ENCODE measurements around the gene GAK. TPM values are rescaled to one million over a fixed set of nuclear protein-coding genes. Genes with fewer than 3 reads are reported as not detected.
"Not testable (repeated sequence)": the region's sequence is repeated elsewhere in the genome, so short reads cannot be mapped to it uniquely, and the experiment has no call there.

GAK gene
- total RNA-seq, 8 experiments from 2014 or later, result 26.1 to 94.0 (median 44.6) TPM

- peak in 4 of 8 experiments; percentile 34 to 77 (median 44) for ATAC-seq (replicated peaks in 6 of 8)
- H3K4me1 ChIP-seq (replicated peaks in 1 of 2), result no peaks in the 10 kb centered on the region
- no peak overlapping the region for H3K27ac ChIP-seq
- in situ Hi-C loops (cut with MboI; ENCODE audit: low pct_unique_long_range_greater_than_20kb in 2 of 9, low sequenced_read_pairs in 9 of 9, unreplicated experiment in 9 of 9), result no loop called here
- no peak overlapping the region for H3K4me3 ChIP-seq
- 7 to 33% (median 19%) methylated on average over 2 to 10 of the region's 28 CpGs; no CpG with 5 or more reads in 5 of the 10 experiments for WGBS, 10 experiments
These were observed 13.4 kb upstream of the GAK start for GRCh38 chr4:945274-946102.

DNA sequence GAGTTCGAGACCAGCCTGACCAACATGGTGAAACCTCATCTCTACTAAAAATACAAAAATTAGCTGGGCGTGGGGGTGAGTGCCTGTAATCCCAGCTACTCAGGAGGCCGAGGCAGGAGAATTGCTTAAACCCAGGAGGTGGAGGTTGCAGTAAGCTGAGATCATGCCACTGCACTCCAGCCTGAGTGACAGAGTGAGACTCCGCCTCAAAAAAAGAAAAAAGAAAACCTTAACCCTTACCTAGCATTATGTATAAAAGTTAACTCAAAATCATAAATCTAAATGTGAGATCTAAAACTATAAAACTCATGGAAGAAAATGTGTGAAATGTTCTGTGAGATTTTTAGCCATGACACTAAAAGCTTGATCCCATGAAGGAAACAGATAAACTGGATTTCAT lies 7.4 kb upstream of the GAK start:
- ATAC-seq (replicated peaks in 6 of 8); H3K4me1 ChIP-seq (replicated peaks in 1 of 2); in situ Hi-C loops (cut with MboI; ENCODE audit: low pct_unique_long_range_greater_than_20kb in 2 of 9, low sequenced_read_pairs in 9 of 9, unreplicated experiment in 9 of 9); H3K27ac ChIP-seq; H3K4me3 ChIP-seq: not testable (repeated sequence)
- whole genome bisulfite sequencing, 10 experiments, result 33 to 100% (median 83%) methylated on average over 1 to 4 of the region's 4 CpGs; no CpG with 5 or more reads in 4 of the 10 experiments

DNA sequence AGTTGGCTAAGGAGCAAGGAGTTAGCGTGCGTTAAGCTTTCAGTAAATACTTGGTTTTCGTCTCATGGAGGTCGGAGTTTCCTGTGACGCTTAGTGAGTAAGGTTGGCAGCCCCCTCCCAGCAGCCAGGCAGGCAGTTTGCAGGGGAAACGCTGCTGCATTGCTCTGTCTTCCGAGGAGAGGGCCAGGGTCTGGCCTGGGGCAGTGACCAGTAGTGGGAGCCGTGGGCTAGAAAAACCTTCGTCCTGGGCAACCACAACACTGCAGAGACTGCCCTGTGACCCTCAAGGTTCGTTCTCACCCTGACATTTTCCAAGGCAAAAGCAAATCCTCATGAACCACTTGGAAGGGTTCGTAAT lies 576 bp upstream of the GAK start:
- Histone ChIP-seq H3K4me1 (replicated peaks in 1 of 2) (peaks cover 10 to 18% of the 10 kb centered on the region in 2 donors), H3K4me3 (peak overlapping the region; percentile 72 to 86 (median 77)), H3K27ac (peak overlapping the region; percentile 57 to 89)
- WGBS, 10 experiments, result 0 to 33% (median 3%) methylated on average over 1 to 6 of the region's 11 CpGs; no CpG with 5 or more reads in 4 of the 10 experiments
- in situ Hi-C loops (cut with MboI; ENCODE audit: low pct_unique_long_range_greater_than_20kb in 2 of 9, low sequenced_read_pairs in 9 of 9, unreplicated experiment in 9 of 9), result no loop called here
- ATAC-seq (replicated peaks in 6 of 8), result peak; percentile 4 to 59 (median 48)

DNA sequence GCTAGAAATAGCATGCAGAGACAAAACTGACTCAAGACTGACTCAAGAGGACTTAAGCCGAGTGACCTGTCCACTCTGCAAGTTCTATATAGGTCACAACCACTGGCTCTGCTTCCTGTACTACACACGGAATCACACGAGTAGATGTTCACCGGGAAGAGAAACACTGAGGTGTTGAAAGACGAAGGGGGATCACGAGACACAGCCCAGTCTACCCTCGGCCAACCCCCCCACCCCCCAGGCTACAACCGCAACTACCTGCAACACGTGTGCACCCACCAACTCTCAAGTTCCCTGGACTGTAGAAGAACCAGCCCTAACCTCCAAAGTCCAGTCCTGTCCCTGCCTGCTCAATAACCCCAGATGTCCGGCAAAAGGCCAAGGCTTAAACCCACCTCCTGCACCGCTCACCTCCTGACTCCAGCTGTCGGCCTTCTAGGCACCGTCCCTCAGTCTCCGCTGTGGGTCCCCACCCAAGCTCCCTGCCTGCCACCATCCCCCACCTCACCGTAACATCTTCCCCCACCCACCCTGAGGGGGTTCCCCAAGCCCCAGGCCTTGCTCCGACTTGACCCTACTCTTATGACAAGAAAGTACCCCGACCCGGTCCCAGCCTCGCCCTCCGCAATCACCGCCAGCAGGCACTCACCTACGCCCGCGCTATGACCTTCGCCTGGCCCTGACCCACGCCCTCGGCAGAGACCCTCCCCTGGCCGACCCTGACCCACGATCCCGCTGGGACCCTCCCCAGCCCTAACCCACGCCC lies 739 bp downstream of the GAK start:
- H3K4me3 ChIP-seq, result peak overlapping the region; percentile 72 to 86 (median 77)
- in situ Hi-C loops (cut with MboI; ENCODE audit: low pct_unique_long_range_greater_than_20kb in 2 of 9, low sequenced_read_pairs in 9 of 9, unreplicated experiment in 9 of 9), result no loop called here
- H3K4me1 ChIP-seq (replicated peaks in 1 of 2), result peaks cover 10 to 18% of the 10 kb centered on the region in 2 donors
- peak in 4 of 8 experiments; percentile 0 to 12 (median 4) for ATAC-seq (replicated peaks in 6 of 8)
- peak overlapping the region; percentile 72 to 89 for H3K27ac ChIP-seq
- WGBS, 10 experiments, result 0 to 20% (median 10%) methylated on average over 1 to 6 of the region's 31 CpGs; no CpG with 5 or more reads in 7 of the 10 experiments

DNA sequence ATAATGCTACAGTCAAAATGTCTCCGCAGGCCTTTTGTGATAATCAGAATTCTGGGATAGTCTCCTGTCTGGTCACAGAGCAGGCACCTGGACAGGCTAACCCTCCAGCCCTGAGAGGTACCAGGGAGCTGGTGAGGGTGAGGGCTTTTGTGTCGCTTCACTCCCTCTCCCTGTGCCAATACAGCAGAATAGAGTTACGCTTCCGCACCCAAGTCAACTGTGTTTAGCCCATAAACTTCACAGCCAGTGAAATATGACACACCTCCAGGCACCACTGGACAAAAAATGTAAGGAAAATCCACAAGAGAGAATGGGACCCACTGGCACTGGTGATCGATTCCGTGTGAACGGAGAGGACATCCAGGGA lies 1.3 kb downstream of the GAK start:
- Histone ChIP-seq H3K4me1 (replicated peaks in 1 of 2) (peaks cover 10 to 18% of the 10 kb centered on the region in 2 donors), H3K27ac (no peak overlapping the region), H3K4me3 (peak overlapping the region; percentile 72 to 86 (median 77))
- no peak for ATAC-seq (replicated peaks in 6 of 8)
- in situ Hi-C loops (cut with MboI; ENCODE audit: low pct_unique_long_range_greater_than_20kb in 2 of 9, low sequenced_read_pairs in 9 of 9, unreplicated experiment in 9 of 9), result no loop called here
- WGBS, 10 experiments, result 37 to 100% (median 77%) methylated on average over 1 to 7 of the region's 7 CpGs; no CpG with 5 or more reads in 2 of the 10 experiments

- H3K4me1 ChIP-seq (replicated peaks in 1 of 2), result peaks cover 10 to 19% of the 10 kb centered on the region in 2 donors
- no peak for ATAC-seq (replicated peaks in 6 of 8)
- no peak overlapping the region for H3K27ac ChIP-seq
- WGBS, 10 experiments, result 4 to 100% (median 33%) methylated on average over 1 to 3 of the region's 3 CpGs; no CpG with 5 or more reads in 2 of the 10 experiments
- in situ Hi-C loops (cut with MboI; ENCODE audit: low pct_unique_long_range_greater_than_20kb in 2 of 9, low sequenced_read_pairs in 9 of 9, unreplicated experiment in 9 of 9), result no loop called here
- peak overlapping the region in 2 of 5 donors; percentile 77 to 85 for H3K4me3 ChIP-seq
These were observed 2.0 kb downstream of the GAK start for GRCh38 chr4:930028-930551.

- Histone ChIP-seq H3K4me1 (replicated peaks in 1 of 2) (peaks cover 10 to 21% of the 10 kb centered on the region in 2 donors), H3K4me3 (no peak overlapping the region), H3K27ac (no peak overlapping the region)
- in situ Hi-C loops (cut with MboI; ENCODE audit: low pct_unique_long_range_greater_than_20kb in 2 of 9, low sequenced_read_pairs in 9 of 9, unreplicated experiment in 9 of 9), result no loop called here
- 78 to 100% (median 92%) methylated on average over 1 to 8 of the region's 17 CpGs; no CpG with 5 or more reads in 2 of the 10 experiments for WGBS, 10 experiments
- no peak for ATAC-seq (replicated peaks in 6 of 8)
These were observed 2.9 kb downstream of the GAK start for GRCh38 chr4:929096-929765.

DNA sequence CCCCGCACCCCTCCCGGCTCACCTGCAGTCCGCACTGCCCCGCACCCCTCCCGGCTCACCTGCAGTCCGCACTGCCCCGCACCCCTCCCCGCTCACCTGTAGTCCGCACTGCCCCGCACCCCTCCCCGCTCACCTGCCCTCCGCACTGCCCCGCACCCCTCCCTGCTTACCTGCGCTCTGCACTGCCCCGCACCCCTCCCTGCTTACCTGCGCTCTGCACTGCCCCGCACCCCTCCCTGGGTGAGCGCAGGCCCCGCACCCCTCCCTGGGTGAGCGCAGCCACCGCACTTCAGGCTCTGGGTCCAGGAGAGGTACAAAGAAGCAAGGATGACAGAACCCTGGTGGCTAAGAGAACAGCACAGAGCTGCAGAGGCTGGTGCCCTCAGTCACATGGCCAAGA lies 4.5 kb downstream of the GAK start:
- H3K4me1 ChIP-seq (replicated peaks in 1 of 2), result peaks cover 6 to 13% of the 10 kb centered on the region in 2 donors
- H3K27ac ChIP-seq; H3K4me3 ChIP-seq; ATAC-seq (replicated peaks in 6 of 8); in situ Hi-C loops (cut with MboI; ENCODE audit: low pct_unique_long_range_greater_than_20kb in 2 of 9, low sequenced_read_pairs in 9 of 9, unreplicated experiment in 9 of 9): not testable (repeated sequence)
- no CpG with 5 or more reads among the region's 21 CpGs for WGBS, 10 experiments

DNA sequence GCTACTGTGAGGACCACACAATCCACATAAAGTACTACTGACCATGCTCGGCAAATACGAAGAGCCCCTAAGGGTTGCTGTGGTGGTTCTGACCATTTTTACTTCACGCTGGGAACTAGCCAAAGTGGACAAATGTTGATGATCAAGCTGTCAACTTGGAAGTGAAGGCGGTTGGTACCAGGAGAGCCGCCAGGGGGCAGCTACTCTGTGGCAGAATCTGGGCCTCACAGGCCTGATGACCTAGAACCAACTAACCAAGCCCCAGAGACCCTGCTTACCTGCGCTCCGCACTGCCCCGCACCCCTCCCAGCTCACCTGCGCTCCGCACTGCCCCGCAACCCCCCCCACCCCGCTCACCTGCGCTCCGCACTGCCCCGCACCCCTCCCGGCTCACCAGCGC lies 5.6 kb downstream of the GAK start:
- Histone ChIP-seq H3K4me3 (no peak overlapping the region), H3K27ac (no peak overlapping the region), H3K4me1 (replicated peaks in 1 of 2) (peaks cover 6 to 13% of the 10 kb centered on the region in 2 donors)
- WGBS, 10 experiments, result 90 to 100% methylated on average over 1 to 2 of the region's 17 CpGs; no CpG with 5 or more reads in 8 of the 10 experiments
- in situ Hi-C loops (cut with MboI; ENCODE audit: low pct_unique_long_range_greater_than_20kb in 2 of 9, low sequenced_read_pairs in 9 of 9, unreplicated experiment in 9 of 9), result no loop called here
- no peak for ATAC-seq (replicated peaks in 6 of 8)

DNA sequence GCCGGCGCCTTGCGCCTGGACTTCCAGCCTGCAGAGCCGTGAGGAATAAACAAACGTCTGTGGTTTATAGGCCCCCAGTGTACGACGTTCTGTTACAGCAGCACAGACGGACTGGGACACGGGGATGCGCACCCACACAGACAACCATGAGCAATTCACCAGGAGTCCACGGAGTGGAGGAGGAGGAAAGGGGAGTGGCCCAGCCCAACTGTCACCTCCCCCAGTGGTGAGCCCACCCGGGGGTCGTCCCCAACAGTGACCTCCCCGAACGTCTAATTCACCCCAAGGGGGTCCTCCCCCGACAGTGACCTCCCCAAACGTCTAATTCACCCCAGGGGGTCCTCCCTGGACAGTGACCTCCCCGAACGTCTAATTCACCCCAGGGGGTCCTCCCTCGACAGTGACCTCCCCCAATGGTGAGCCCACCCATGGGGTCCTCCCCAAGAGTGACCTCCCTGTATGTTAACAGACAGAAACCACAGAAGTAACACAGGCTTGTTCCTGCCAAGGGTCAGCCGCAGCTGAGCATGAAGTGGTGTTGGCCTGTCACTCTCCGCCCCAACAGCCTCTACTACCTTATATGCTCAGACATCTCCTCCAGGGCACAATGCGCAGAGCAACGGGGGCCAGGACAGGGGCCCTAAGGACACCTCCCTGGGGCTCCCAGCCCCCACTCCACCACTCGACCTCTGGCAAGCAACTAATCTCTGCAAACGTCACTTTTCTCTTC lies 6.2 kb downstream of the GAK start:
- in situ Hi-C loops (cut with MboI; ENCODE audit: low pct_unique_long_range_greater_than_20kb in 2 of 9, low sequenced_read_pairs in 9 of 9, unreplicated experiment in 9 of 9), result no loop called here

DNA sequence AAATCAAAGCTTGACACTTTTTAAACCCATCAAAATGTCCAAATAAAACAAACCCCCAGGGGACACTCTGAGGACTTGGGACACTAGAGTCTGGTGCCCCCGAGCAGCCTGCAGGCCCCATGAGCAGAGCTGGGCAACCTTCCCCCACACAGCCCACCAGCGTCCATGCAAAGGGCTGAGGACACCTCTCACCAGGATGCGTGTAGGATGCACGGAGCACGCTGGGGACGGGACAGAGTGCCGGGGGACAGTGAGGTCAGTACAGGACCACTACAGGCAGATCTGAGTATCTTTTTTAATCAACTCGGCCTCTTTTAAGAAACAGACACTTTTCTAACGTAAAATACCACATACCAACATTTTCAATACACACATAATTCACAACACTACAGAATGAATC lies 6.9 kb downstream of the GAK start:
- in situ Hi-C loops (cut with MboI; ENCODE audit: low pct_unique_long_range_greater_than_20kb in 2 of 9, low sequenced_read_pairs in 9 of 9, unreplicated experiment in 9 of 9), result no loop called here
- peak in 5 of 8 experiments; percentile 19 to 31 (median 24) for ATAC-seq (replicated peaks in 6 of 8)
- Histone ChIP-seq H3K4me3 (no peak overlapping the region), H3K4me1 (replicated peaks in 1 of 2) (peaks cover 0 to 4% of the 10 kb centered on the region in 2 donors), H3K27ac (no peak overlapping the region)
- WGBS, 10 experiments, result 80 to 100% (median 83%) methylated on average over 1 to 4 of the region's 9 CpGs; no CpG with 5 or more reads in 5 of the 10 experiments

More for the DNA sequence above, 6.2 kb downstream of the GAK start:
- peaks cover 3 to 10% of the 10 kb centered on the region in 2 donors for H3K4me1 ChIP-seq (replicated peaks in 1 of 2)
- H3K27ac ChIP-seq, result no peak overlapping the region
- ATAC-seq (replicated peaks in 6 of 8), result peak in 4 of 8 experiments; percentile 3 to 20 (median 9)
- no peak overlapping the region for H3K4me3 ChIP-seq
- 80 to 100% (median 88%) methylated on average over 1 to 2 of the region's 26 CpGs; no CpG with 5 or more reads in 6 of the 10 experiments for WGBS, 10 experiments
